ENCODE measurements around the gene FSTL5. TPM values are rescaled to one million over a fixed set of nuclear protein-coding genes. Genes with fewer than 3 reads are reported as not detected.

FSTL5 gene
- total RNA-seq, 1 donor from 2014 or later = 0.08 TPM

DNA sequence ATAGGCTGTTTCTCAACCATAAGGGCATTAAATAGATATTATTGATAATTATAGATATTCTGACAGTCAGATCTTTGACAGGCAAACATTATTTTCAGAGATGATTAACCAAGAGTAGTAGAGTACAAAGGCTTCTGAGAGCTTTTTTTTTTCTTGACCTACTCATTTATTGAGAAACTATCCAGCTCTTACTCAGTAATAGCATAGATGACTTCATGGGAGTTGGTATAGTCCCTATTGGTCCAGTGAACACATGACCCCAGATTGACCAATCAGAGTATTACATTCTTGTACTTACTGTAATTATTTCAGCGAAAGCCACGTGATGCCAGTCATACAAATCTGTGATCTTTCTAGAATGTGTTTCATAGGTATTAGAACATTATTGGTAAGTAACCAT, 508.7 kb downstream of the FSTL5 start:
- Mint-ChIP-seq H3K9me3 (ENCODE audit: unreplicated experiment) (no peaks in the 10 kb centered on the region), H3K27me3 (ENCODE audit: unreplicated experiment) (no peaks in the 10 kb centered on the region), H3K4me3 (ENCODE audit: unreplicated experiment) (no peak overlapping the region), H3K27ac (ENCODE audit: unreplicated experiment) (no peak overlapping the region), H3K4me1 (ENCODE audit: unreplicated experiment) (no peaks in the 10 kb centered on the region), H3K36me3 (ENCODE audit: low read depth, unreplicated experiment) (no peaks in the 10 kb centered on the region)
- DNase-seq (ENCODE audit: low spot score) = no peak
- TF ChIP-seq, protein P1, sequence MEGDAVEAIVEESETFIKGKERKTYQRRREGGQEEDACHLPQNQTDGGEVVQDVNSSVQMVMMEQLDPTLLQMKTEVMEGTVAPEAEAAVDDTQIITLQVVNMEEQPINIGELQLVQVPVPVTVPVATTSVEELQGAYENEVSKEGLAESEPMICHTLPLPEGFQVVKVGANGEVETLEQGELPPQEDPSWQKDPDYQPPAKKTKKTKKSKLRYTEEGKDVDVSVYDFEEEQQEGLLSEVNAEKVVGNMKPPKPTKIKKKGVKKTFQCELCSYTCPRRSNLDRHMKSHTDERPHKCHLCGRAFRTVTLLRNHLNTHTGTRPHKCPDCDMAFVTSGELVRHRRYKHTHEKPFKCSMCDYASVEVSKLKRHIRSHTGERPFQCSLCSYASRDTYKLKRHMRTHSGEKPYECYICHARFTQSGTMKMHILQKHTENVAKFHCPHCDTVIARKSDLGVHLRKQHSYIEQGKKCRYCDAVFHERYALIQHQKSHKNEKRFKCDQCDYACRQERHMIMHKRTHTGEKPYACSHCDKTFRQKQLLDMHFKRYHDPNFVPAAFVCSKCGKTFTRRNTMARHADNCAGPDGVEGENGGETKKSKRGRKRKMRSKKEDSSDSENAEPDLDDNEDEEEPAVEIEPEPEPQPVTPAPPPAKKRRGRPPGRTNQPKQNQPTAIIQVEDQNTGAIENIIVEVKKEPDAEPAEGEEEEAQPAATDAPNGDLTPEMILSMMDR (IDR thresholded peaks at IDR 0.05; ENCODE audit: unreplicated experiment) = no peak

DNA sequence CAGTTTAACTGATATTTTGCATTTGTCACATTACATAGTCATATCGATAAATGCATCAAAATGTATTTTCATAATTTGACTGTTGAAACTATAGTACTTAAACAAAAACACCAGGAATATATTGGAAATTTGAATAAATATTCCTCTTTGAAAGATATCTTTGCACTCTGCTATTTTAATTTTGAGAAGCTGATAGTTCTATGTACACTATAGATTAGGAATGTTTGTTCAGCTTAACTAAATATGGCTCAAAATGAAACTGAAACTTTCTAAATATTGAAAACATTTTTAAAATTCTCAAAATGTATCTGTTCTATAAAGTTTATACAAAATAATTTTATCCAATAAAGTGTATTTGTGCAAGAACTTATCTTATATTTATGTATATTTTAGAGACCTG, 510.1 kb downstream of the FSTL5 start:
- Mint-ChIP-seq H3K27ac (ENCODE audit: unreplicated experiment) (no peak overlapping the region), H3K36me3 (ENCODE audit: low read depth, unreplicated experiment) (no peaks in the 10 kb centered on the region)

DNA sequence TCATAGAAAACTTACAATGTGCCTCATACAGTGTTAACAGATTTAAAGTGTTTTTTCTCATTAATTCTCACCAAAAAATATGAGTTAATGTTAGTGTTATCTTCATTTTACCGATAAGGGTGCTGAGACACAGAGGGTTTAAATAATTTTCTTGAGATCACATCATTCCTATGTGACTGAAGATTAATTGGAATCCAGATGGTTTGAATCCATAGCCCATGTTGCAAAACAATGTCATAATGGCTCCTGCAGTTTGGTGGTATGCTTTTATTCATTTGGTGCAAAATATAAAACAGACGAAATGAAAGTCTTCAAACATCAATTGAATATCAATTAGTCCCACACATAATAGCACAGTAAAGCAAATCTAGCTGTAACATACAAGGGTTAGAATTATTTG, 512.2 kb downstream of the FSTL5 start:
- H3K27me3 Mint-ChIP-seq (ENCODE audit: unreplicated experiment) = no peaks in the 10 kb centered on the region
- H3K36me3 Mint-ChIP-seq (ENCODE audit: low read depth, unreplicated experiment) = no peaks in the 10 kb centered on the region
- H3K9me3 Mint-ChIP-seq (ENCODE audit: unreplicated experiment) = no peaks in the 10 kb centered on the region
- H3K4me3 Mint-ChIP-seq (ENCODE audit: unreplicated experiment) = no peak overlapping the region
- no peak for DNase-seq (ENCODE audit: low spot score)
- no peaks in the 10 kb centered on the region for H3K4me1 Mint-ChIP-seq (ENCODE audit: unreplicated experiment)
- H3K27ac Mint-ChIP-seq (ENCODE audit: unreplicated experiment) = no peak overlapping the region
- TF ChIP-seq, protein P1 (IDR thresholded peaks at IDR 0.05; ENCODE audit: unreplicated experiment) = no peak

More for the DNA sequence above, 510.1 kb downstream of the FSTL5 start:
- DNase-seq (ENCODE audit: low spot score) = no peak
- Mint-ChIP-seq H3K4me3 (ENCODE audit: unreplicated experiment) (no peak overlapping the region), H3K9me3 (ENCODE audit: unreplicated experiment) (no peaks in the 10 kb centered on the region), H3K4me1 (ENCODE audit: unreplicated experiment) (no peaks in the 10 kb centered on the region), H3K27me3 (ENCODE audit: unreplicated experiment) (no peaks in the 10 kb centered on the region)
- TF ChIP-seq, protein P1 (IDR thresholded peaks at IDR 0.05; ENCODE audit: unreplicated experiment) = no peak

DNA sequence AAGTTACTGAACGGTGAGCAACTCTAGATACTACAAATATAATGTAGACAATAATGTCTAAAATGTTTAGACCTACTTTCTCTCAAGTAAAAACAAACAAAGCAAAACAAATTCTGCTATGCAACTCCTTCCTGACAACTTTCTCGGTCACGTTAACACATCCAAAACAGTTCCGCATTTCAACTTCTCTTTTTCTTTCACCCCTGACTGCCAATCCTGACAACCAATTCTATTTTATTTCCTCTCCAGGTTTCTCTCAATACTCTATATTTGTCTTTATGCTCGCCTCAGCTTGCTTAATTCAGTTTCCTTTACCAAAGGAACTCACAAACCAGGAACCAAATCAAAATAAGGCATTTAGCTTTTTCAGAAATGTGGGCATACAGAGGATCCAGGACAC, 513.0 kb downstream of the FSTL5 start:
- Mint-ChIP-seq H3K36me3 (ENCODE audit: low read depth, unreplicated experiment) (no peaks in the 10 kb centered on the region), H3K4me1 (ENCODE audit: unreplicated experiment) (no peaks in the 10 kb centered on the region), H3K27me3 (ENCODE audit: unreplicated experiment) (no peaks in the 10 kb centered on the region), H3K4me3 (ENCODE audit: unreplicated experiment) (no peak overlapping the region), H3K9me3 (ENCODE audit: unreplicated experiment) (no peaks in the 10 kb centered on the region), H3K27ac (ENCODE audit: unreplicated experiment) (no peak overlapping the region)
- no peak for DNase-seq (ENCODE audit: low spot score)
- TF ChIP-seq, protein P1 (IDR thresholded peaks at IDR 0.05; ENCODE audit: unreplicated experiment) = no peak

DNA sequence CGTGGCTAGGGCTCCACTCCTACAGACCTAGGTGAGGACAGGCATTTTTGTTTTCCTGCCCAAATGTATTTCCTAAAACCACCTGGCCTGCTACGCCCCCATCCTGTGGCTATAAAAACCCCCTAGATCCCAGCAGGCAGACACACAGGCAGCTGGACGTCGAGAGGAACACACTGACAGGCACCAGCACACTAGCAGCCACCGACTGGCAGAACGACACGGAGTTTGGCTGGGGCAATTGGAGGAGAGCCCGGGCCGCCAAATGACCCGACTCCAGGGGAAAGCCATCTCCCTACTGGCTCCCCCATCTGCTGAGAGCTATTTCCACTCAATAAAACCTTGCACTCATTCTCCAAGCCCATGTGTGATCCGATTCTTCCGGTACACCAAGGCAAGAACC, 516.0 kb downstream of the FSTL5 start:
- Mint-ChIP-seq H3K27me3 (ENCODE audit: unreplicated experiment) (no peaks in the 10 kb centered on the region), H3K27ac (ENCODE audit: unreplicated experiment) (no peak overlapping the region), H3K9me3 (ENCODE audit: unreplicated experiment) (no peaks in the 10 kb centered on the region), H3K4me3 (ENCODE audit: unreplicated experiment) (no peak overlapping the region), H3K4me1 (ENCODE audit: unreplicated experiment) (no peaks in the 10 kb centered on the region), H3K36me3 (ENCODE audit: low read depth, unreplicated experiment) (no peaks in the 10 kb centered on the region)
- DNase-seq (ENCODE audit: low spot score) = no peak
- TF ChIP-seq, protein P1 (IDR thresholded peaks at IDR 0.05; ENCODE audit: unreplicated experiment) = no peak
